Erythroblast (primary cell): Measurements from ENCODE around the gene OR2V2.

Experiments
- GATA1 ChIP-seq: IDR thresholded peaks from 2 replicates; pipeline ENCODE4 v1.6.1; 2011; ENCODE audit warnings: low read depth, mild to moderate bottlenecking, control low read depth, low read length, moderate library complexity
- POLR2A ChIP-seq: IDR thresholded peaks from 2 replicates; pipeline ENCODE4 v1.6.1; 2011; ENCODE audit warnings: mild to moderate bottlenecking, low read length

DNA sequence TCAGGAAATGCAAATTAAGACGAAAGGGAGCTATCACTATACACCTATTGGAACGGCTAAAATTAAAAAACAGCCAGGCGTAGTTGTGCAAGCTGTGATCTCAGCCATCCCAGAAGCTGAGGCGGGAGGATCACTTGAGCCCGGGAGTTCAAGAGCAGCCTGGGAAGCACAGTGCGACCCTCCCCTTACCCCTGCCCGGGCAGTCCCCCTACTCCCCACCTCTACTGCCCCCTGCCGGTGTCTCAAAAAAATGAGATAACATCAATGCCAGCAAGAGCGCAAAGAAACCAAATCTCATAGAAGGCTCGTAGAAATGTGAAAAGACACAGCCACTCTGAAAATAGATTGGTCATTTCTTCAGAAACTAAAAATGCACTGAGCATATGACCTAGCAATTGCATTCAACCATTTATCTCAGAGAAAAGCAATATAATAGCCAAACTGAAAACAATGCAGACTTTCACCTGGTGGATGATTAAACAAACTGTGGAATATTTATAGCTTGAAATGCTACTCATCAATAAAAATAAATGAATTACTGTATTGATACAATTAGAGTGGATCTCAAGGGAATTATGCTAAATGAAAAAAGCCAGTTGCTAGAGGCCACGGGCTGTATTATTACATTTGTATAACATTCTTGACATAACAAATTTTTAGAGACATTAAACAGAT, 20.6 kb downstream of the OR2V2 start:
- TF ChIP-seq POLR2A (no peak), GATA1 (no peak)
